IPS DF 6.9 (cell line): ENCODE measurements around the gene CCSER1.
"Not testable (repeated sequence)": the region's sequence is repeated elsewhere in the genome, so short reads cannot be mapped to it uniquely, and the experiment has no call there.

Experiments used
- DNase-seq: peaks from one replicate; pipeline ENCODE4 v3.0.0-alpha.2; 2013; ENCODE audit warnings: low read depth, low spot score
- H3K27ac ChIP-seq: one replicate; pipeline ENCODE4 v1.5.1; 2013; ENCODE audit warnings: low read length, control low read depth
- H3K27me3 ChIP-seq: 2 replicates; pipeline ENCODE4 v1.6.1; 2013; ENCODE audit warnings: mild to moderate bottlenecking, low read length; ENCODE audit not compliant: control insufficient read depth, insufficient read depth
- H3K36me3 ChIP-seq: 2 replicates; pipeline ENCODE4 v1.6.1; 2013; ENCODE audit warnings: low read length; ENCODE audit not compliant: control insufficient read depth, insufficient read depth
- H3K4me1 ChIP-seq: 2 replicates; pipeline ENCODE4 v1.6.1; 2013; ENCODE audit warnings: low read length; ENCODE audit not compliant: control insufficient read depth, insufficient read depth
- H3K4me3 ChIP-seq: 2 replicates; pipeline ENCODE4 v1.5.1; 2013; ENCODE audit warnings: mild to moderate bottlenecking, low read length
- H3K9me3 ChIP-seq: 2 replicates; pipeline ENCODE4 v1.6.1; 2013; ENCODE audit warnings: low read length, inconsistent platforms; ENCODE audit not compliant: control insufficient read depth, insufficient read depth
- WGBS: extraction: QIAGEN DNeasy Blood & Tissue Kit; methylation state at CpG from one replicate; pipeline ENCODE4 v1.1.7; 2013; ENCODE audit warnings: mixed read lengths, missing lambda C conversion rate; ENCODE audit not compliant: insufficient read length, insufficient coverage; 5-methylcytosine and 5-hydroxymethylcytosine counted together

CCSER1 gene

DNA sequence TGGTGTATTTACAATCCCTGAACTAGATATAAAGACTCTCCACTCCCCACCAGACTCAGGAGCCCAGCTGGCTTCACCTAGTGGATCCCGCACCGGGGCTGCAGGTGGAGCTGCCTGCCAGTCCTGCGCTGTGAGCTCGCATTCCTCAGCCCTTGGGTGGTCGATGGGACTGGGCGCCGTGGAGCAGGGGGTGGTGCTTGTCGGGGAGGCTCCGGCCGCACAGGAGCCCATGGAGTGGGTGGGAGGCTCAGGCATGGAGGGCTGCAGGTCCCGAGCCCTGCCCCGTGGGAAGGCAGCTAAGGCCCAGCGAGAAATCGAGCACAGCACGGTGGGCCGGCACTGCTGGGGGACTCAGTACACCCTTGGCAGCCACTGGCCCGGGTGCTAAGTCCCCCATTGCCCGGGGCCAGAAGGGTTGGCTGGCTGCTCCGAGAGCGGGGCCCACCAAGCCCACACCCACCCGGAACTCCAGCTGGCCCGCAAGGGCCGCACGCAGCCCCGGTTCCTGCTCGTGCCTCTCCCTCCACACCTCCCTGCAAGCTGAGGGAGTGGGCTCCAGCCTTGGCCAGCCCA, 1090.7 kb downstream of the CCSER1 start:
- not testable (repeated sequence) for DNase-seq, H3K27ac ChIP-seq, H3K27me3 ChIP-seq, H3K4me1 ChIP-seq, H3K9me3 ChIP-seq, H3K4me3 ChIP-seq, H3K36me3 ChIP-seq
- no CpG with 5 or more reads among the region's 26 CpGs for WGBS

DNA sequence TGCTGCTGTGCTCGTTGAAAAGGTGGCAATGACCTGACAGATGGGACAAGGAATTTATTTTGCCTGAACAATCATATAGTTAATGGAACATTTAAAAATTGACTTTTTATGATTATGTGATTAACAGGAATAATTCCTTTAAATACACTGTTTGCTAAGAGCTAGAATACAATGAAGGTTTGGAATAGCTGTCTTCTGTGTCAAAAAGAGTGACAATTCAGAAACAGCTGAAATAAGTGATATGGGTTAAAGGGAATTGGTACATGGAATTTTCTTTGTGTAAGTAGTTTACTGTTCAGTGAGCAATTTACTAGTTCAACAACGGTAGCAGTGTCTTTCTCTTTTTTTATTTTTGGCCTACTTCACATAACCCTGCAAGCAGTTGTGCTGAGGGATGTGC, 1093.1 kb downstream of the CCSER1 start:
- H3K27ac ChIP-seq = no peak overlapping the region
- no peaks in the 10 kb centered on the region for H3K9me3 ChIP-seq
- H3K27me3 ChIP-seq = no peaks in the 10 kb centered on the region
- no peaks in the 10 kb centered on the region for H3K4me1 ChIP-seq
- WGBS = no CpG with 5 or more reads among the region's 2 CpGs
- DNase-seq = no peak
- no peak overlapping the region for H3K4me3 ChIP-seq
- H3K36me3 ChIP-seq = no peaks in the 10 kb centered on the region

DNA sequence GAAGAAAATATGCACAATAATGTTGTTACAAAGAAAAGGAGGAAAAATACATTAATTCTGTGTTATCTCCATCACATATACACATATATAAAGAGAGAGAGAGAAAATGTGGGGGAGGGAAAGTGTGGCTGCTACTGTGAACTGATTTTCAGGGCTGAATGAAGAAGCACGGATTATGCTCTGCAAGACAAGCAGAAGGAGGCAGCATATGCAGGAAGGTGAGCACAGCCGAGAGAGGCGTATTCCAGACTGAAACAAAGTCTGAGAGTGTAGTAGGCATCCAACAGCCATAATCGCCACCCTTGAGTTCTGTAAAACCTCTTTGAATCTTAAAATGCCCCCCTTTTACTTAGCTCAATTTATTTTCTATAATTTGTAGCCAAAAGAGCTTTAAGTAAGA, 1094.8 kb downstream of the CCSER1 start:
- Histone ChIP-seq H3K9me3 (no peaks in the 10 kb centered on the region), H3K27me3 (no peaks in the 10 kb centered on the region), H3K27ac (no peak overlapping the region), H3K4me1 (no peaks in the 10 kb centered on the region), H3K36me3 (no peaks in the 10 kb centered on the region), H3K4me3 (no peak overlapping the region)
- WGBS = no CpG with 5 or more reads among the region's 4 CpGs
- no peak for DNase-seq

DNA sequence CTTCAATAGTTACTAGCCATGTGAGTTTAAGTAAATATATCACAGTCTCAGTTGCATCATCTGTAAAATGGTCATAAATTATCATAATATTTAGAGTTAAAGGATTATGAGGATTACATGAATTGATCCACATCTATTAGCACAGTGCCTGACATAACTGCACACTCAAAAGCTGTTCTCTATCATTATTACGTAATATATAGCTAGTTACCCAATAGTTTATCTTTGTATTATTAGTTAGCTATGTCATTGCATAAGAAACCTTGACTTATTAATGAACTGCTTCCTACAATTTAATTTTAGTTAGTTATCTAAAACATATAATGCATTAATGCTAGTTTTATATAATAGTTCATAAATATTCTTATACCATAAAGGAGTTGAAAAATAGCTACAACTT, 1099.7 kb downstream of the CCSER1 start:
- H3K27me3 ChIP-seq = no peaks in the 10 kb centered on the region
- no peaks in the 10 kb centered on the region for H3K4me1 ChIP-seq
- H3K9me3 ChIP-seq = no peaks in the 10 kb centered on the region
- H3K4me3 ChIP-seq = no peak overlapping the region
- no peaks in the 10 kb centered on the region for H3K36me3 ChIP-seq
- no peak overlapping the region for H3K27ac ChIP-seq
- no peak for DNase-seq
- WGBS = no CpG with 5 or more reads among the region's 1 CpG

DNA sequence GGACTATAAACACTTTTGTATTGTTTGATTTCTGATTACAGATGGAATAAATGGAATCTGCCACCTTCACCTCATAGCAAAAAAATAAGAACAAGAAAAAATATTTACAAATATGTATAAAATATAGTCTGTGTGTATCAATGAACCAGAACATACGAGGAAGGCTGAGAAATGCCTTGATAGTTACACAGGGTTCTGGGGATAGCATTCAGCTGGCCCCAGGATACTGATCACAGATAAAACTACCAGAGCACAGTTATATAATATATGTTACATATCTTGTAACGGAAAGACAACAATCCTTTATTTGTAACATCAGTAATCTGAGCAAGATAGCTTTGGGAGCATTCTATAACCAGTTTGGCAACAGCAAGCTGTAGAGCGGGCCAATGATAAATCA, 1101.5 kb downstream of the CCSER1 start:
- H3K27me3 ChIP-seq = no peaks in the 10 kb centered on the region
- no peak overlapping the region for H3K27ac ChIP-seq
- no CpG with 5 or more reads among the region's 3 CpGs for WGBS
- H3K4me1 ChIP-seq = no peaks in the 10 kb centered on the region
- no peaks in the 10 kb centered on the region for H3K9me3 ChIP-seq
- no peak for DNase-seq
- H3K36me3 ChIP-seq = no peaks in the 10 kb centered on the region
- H3K4me3 ChIP-seq = no peak overlapping the region

DNA sequence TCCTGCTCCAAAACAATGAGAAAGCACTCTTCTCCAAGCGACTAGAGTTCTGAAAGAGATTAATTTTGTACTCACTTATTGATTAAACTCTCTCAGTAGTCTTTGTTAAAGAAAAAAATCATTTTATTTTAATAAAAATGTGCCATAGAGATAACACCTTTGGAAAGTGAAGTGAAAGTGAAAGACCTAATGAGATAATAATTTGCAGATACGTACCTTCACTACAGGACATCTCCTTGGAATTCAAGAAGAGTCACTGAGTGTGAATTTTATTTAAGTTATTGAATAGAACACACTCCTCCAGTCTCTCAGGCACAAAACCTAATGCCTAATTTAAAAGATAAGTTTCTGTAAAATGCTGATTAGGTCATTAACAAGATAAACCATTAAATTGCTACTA, 1106.0 kb downstream of the CCSER1 start:
- Histone ChIP-seq H3K27ac (no peak overlapping the region), H3K4me3 (no peak overlapping the region), H3K4me1 (no peaks in the 10 kb centered on the region), H3K36me3 (no peaks in the 10 kb centered on the region), H3K9me3 (no peaks in the 10 kb centered on the region), H3K27me3 (no peaks in the 10 kb centered on the region)
- no CpG with 5 or more reads among the region's 2 CpGs for WGBS
- no peak for DNase-seq

DNA sequence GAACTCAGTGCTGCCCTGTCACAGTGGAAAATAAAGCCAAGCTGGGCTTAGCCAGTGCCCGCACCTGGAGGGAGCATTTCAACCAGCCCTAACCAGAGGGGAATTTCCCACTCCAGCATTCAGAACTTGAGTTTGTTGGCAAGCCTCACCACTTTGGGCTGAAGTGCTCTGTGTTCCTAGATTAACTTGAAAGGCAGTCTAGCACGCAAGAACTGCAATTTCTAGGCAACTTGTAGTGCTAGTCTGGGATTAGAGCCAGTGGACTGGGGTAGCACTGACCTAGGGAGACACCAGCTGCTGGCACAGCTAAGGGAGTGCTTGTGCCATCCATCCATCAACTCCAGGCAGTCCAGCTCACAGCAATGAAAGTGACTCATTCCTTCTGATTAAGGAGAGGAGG, 1115.9 kb downstream of the CCSER1 start:
- H3K27me3 ChIP-seq = no peaks in the 10 kb centered on the region
- DNase-seq = no peak
- no peaks in the 10 kb centered on the region for H3K36me3 ChIP-seq
- H3K9me3 ChIP-seq = no peaks in the 10 kb centered on the region
- H3K4me1 ChIP-seq = no peaks in the 10 kb centered on the region
- no peak overlapping the region for H3K27ac ChIP-seq
- no peak overlapping the region for H3K4me3 ChIP-seq
- WGBS = no CpG with 5 or more reads among the region's 2 CpGs

DNA sequence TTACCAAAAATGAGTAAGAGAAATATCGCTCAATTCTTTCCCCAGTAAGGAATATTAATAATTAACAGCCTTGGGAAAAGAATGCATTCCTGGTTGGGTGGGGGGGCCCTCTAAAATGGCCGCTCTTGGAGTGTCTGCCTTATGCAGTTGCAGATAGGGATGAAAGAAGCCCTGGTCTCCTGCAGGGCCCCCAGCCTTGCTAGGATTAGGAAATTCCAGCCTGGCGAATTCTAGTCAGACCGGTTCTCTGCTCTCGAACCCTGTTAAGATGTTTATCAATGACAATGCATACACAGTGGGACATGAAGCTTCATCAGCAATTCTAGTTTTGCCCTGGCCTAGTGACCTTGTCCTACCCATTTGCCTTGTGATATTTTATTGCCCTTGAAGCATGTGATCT, 1128.8 kb downstream of the CCSER1 start:
- no peak overlapping the region for H3K4me3 ChIP-seq
- peak; percentile 25 for DNase-seq
- H3K36me3 ChIP-seq = no peaks in the 10 kb centered on the region
- no peak overlapping the region for H3K27ac ChIP-seq
- no peaks in the 10 kb centered on the region for H3K4me1 ChIP-seq
- H3K9me3 ChIP-seq = no peaks in the 10 kb centered on the region
- H3K27me3 ChIP-seq = no peaks in the 10 kb centered on the region
- WGBS = no CpG with 5 or more reads among the region's 5 CpGs

DNA sequence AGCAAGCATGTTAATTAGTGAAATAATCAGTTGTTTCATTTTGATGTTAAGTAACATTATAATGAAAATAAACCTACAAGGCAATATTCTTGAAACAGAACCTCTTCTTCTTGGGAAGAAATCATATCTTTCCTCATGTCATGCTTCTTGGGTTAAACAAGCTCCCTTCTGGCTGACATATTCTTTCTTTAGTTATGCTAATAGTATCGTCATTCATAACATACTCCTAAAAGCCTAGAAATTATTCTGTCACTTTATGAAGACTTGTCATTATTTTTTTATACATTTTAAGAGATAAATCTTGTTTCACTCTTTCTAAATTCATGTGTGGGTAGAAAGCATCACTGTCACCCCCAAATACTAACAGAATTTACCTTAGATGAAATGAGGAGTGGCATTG, 1129.6 kb downstream of the CCSER1 start:
- Histone ChIP-seq H3K27ac (no peak overlapping the region), H3K27me3 (no peaks in the 10 kb centered on the region), H3K4me3 (no peak overlapping the region), H3K4me1 (no peaks in the 10 kb centered on the region), H3K9me3 (no peaks in the 10 kb centered on the region), H3K36me3 (no peaks in the 10 kb centered on the region)
- WGBS = no CpG with 5 or more reads among the region's 1 CpG
- DNase-seq = no peak

DNA sequence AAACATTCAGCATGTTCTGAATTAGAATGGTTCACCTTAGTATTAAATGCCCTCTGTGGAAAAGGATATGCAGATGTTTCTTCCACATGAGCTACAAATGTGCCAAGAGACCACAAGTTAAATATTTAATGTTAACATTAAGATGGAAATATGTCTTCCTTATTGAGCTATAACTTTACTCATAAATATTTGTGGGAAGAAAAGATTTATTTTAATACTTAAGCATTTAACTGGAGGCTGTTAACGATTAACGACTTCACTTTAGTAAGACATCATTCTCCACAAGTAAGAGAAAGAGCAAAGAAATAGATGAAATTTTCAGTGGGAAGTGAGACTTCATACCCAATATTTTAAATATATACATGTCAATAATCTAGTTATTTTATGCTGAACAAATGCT, 1130.5 kb downstream of the CCSER1 start:
- no peaks in the 10 kb centered on the region for H3K9me3 ChIP-seq
- no peak for DNase-seq
- H3K4me3 ChIP-seq = no peak overlapping the region
- WGBS = no CpG with 5 or more reads among the region's 2 CpGs
- H3K27me3 ChIP-seq = no peaks in the 10 kb centered on the region
- H3K36me3 ChIP-seq = no peaks in the 10 kb centered on the region
- H3K27ac ChIP-seq = no peak overlapping the region
- H3K4me1 ChIP-seq = no peaks in the 10 kb centered on the region

DNA sequence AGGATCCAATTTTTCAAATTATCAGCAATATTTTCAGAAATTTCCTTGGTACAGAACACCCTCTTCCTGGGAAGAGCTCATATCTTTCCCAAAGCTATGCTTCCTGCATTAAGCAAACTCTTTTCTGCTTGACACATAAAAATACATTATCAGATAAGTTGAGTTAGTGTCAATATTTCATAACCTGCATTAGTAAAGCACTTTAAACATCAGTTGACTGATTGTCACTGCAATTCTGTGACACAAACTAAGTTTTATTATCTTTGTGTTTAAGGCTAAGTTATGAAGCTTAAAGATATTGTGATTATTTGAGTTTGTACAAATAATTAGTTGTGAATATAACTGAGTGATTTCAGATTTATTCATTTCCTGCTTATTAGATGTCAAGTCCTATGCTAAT, 1131.1 kb downstream of the CCSER1 start:
- Histone ChIP-seq H3K4me3 (no peak overlapping the region), H3K9me3 (no peaks in the 10 kb centered on the region), H3K36me3 (no peaks in the 10 kb centered on the region), H3K27me3 (no peaks in the 10 kb centered on the region), H3K27ac (no peak overlapping the region), H3K4me1 (no peaks in the 10 kb centered on the region)
- no peak for DNase-seq
